GM10248 (cell line): ENCODE results near the gene NOXA1.

ENCODE experiments used
- CTCF ChIA-PET: fragments of 300-600 bp; sonication (Branson Sonifier 250); formaldehyde crosslinking; extraction: SDS; loops from one replicate; lab custom pipeline; 2021; ENCODE audit warnings: antibody characterized with exemption; lab: Yijun Ruan, JAX
- POLR2A ChIA-PET: fragments of 350-650 bp; sonication (Branson Sonifier 250); formaldehyde crosslinking; extraction: SDS; loops from one replicate; lab custom pipeline; 2020; ENCODE audit warnings: antibody characterized with exemption; lab: Yijun Ruan, JAX
- DNase-seq: peaks from one replicate; pipeline ENCODE4 v3.0.0; 2012; ENCODE audit errors: extremely low spot score
- TF ChIP-seq, protein P1 (sequence below): IDR thresholded peaks from 2 replicates; pipeline ENCODE4 v1.5.1; 2012; ENCODE audit warnings: mild to moderate bottlenecking, low read depth; ENCODE audit errors: extremely low read depth, missing control alignments, control extremely low read depth

The NOXA1 gene

GRCh38 chr9:137402746-137403145 lies 20.4 kb upstream of the NOXA1 start:
- DNase-seq = no peak
- TF ChIP-seq, protein P1, sequence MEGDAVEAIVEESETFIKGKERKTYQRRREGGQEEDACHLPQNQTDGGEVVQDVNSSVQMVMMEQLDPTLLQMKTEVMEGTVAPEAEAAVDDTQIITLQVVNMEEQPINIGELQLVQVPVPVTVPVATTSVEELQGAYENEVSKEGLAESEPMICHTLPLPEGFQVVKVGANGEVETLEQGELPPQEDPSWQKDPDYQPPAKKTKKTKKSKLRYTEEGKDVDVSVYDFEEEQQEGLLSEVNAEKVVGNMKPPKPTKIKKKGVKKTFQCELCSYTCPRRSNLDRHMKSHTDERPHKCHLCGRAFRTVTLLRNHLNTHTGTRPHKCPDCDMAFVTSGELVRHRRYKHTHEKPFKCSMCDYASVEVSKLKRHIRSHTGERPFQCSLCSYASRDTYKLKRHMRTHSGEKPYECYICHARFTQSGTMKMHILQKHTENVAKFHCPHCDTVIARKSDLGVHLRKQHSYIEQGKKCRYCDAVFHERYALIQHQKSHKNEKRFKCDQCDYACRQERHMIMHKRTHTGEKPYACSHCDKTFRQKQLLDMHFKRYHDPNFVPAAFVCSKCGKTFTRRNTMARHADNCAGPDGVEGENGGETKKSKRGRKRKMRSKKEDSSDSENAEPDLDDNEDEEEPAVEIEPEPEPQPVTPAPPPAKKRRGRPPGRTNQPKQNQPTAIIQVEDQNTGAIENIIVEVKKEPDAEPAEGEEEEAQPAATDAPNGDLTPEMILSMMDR = no peak
- ChIA-PET POLR2A (no interaction called here), CTCF (no interaction called here)

GRCh38 chr9:137403269-137403668 lies 19.9 kb upstream of the NOXA1 start:
- TF ChIP-seq, protein P1 = no peak
- DNase-seq = no peak
- POLR2A ChIA-PET = no interaction called here
- CTCF ChIA-PET = no interaction called here

DNA sequence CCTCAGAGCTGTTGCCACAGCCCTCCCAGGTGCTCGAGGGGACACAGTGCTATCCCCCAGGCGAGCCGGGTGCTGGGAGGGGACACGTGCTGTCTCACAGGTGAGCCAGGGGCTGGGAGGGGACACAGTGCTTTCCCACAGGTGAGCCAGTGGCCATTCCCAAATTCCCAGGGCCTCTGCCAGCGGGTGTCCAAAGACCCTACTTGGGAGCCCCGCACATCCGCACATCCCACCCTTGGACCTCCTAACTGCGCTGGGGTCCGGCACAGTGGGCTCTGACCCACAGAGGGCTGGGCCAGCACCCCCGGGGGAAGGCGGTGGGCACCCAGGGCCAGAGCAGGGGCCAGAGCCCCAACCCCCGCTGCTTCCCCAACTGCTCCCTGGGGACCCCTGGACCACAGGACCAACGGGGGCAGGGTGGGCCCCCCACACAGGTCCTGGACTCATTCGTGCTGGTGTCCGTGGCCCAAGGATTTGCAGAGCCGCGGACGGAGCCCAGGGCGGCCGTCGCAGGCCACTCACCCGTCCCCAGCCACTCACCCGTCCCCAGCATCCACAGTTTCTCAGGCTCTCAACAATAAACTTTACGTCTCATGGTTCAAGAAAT lies 18.1 kb upstream of the NOXA1 start:
- ChIA-PET CTCF (interaction anchor here (1.0 kb wide), 1 partner anchor 18 kb away, joined by 3 read pairs; the partner anchor contains the start of genes EXD3 and NOXA1), POLR2A (no interaction called here)
- TF ChIP-seq, protein P1 = no peak
- no peak for DNase-seq

DNA sequence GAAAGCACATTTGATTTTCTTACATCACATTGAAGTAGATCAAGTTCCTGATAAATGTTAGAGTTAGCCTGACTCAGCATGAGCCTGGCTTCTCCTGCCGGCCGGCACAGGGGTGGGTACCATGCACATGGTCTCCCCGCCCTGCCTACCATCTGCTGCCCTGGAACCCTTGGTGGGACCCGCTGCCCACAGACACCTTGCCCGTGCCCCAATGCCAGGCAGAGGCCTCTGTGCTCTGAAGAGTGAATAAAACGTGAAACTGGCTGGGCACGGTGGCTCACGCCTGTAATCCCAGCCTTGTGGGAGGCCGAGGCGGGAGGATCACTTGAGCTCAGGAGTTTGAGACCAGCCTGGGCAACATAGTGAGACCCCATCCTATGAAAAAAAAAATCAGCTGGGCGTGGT lies 17.5 kb upstream of the NOXA1 start:
- DNase-seq = no peak
- TF ChIP-seq, protein P1 = no peak
- POLR2A ChIA-PET = no interaction called here
- CTCF ChIA-PET = interaction anchor here (1.0 kb wide), 1 partner anchor 17 kb away, joined by 3 read pairs; the partner anchor contains the start of genes EXD3 and NOXA1

DNA sequence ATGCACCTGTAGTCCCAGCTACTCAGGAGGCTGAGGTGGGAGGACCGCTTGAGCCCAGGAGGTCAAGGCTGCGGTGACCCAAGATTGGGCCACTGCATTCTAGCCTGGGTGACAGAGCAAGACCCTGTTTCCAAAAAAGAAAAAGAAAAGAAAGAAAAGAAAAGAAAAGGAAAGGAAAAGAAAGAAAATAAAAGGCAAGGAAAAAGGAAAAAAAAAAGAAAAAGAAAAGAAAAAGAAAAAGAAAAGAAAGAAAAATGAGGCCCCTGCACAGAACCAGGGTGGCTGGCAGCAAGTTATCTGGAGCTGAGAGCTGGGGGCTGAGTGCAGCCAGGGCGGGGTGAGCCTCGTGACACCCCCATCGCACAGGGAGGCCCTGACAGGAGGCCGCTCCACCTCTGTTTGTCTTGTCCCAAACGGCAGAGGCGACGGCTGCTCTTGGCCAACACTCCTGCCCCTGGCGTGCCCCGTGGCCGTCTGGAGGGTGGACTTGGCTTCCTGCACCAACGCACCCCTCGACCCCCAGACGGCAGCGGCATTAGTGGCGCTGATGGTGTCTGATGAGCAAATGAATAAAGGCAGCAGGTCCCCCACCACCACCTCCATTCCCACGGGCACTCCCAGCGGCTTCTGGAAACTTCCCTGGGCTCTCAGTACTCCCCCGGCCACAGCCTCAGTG lies 17.0 kb upstream of the NOXA1 start:
- POLR2A ChIA-PET = no interaction called here
- TF ChIP-seq, protein P1 = no peak
- CTCF ChIA-PET = interaction anchor here (1.0 kb wide), 1 partner anchor 17 kb away, joined by 3 read pairs; the partner anchor contains the start of genes EXD3 and NOXA1

GRCh38 chr9:137406876-137407589 lies 16.2 kb upstream of the NOXA1 start:
- peak; percentile 86 for DNase-seq
- ChIA-PET CTCF (interaction anchor here (1.0 to 2.0 kb wide), 2 partner anchors 108 to 120 kb away, joined by 3 to 7 read pairs; no protein-coding TSS in a partner anchor), POLR2A (no interaction called here)
- TF ChIP-seq, protein P1 = peak; percentile 80

More for the DNA sequence above, 17.0 kb upstream of the NOXA1 start:
- no peak for DNase-seq
